HepG2 (cell line): ENCODE data around the gene UNKL. TPM values are rescaled to one million over a fixed set of nuclear protein-coding genes. Genes with fewer than 3 reads are reported as not detected.
A peak's percentile ranks its signal among the peaks of the same experiment; 100 is the strongest.

ENCODE experiments used
- GATAD1 ChIP-seq: IDR thresholded peaks from 2 replicates; pipeline ENCODE4 v1.6.1; 2016; ENCODE audit warnings: missing genetic modification reagents, missing compliant biosample characterization
- HNRNPLL ChIP-seq: fragments of 200-400 bp; formaldehyde crosslinking; IDR thresholded peaks from 2 replicates; pipeline ENCODE4 v1.6.1; 2017; ENCODE audit warnings: mild to moderate bottlenecking, low read depth, low read length; ENCODE audit not compliant: poor library complexity, severe bottlenecking
- NONO ChIP-seq, 2 experiments: fragments of 450-650 bp in 1 of 2; sonication (generic) in 1 of 2; formaldehyde crosslinking in 1 of 2; IDR thresholded peaks in 1 of 2; conservative IDR thresholded peaks in 1 of 2; 2 replicates each; pipeline versions ENCODE4 v1.6.1 to v1.8.0; 2017 to 2022; ENCODE audit warnings: mild to moderate bottlenecking in 1 of 2, missing genetic modification reagents in 1 of 2, moderate library complexity in 1 of 2
- ZBTB3 ChIP-seq: sonication (generic); formaldehyde crosslinking; IDR thresholded peaks from 2 replicates; pipeline ENCODE4 v1.4.0; 2020; ENCODE audit warnings: low read depth, mild to moderate bottlenecking, moderate library complexity, missing genetic modification reagents, borderline replicate concordance
- ZNF333 ChIP-seq: sonication (generic); formaldehyde crosslinking; IDR thresholded peaks from 2 replicates; pipeline ENCODE4 v1.4.0; 2020; ENCODE audit warnings: mild to moderate bottlenecking, missing genetic modification reagents, borderline replicate concordance
- ZNF367 ChIP-seq: sonication (generic); formaldehyde crosslinking; IDR thresholded peaks from 2 replicates; pipeline ENCODE4 v1.4.0; 2020; ENCODE audit warnings: missing genetic modification reagents, borderline replicate concordance
- ZNF431 ChIP-seq: sonication (generic); formaldehyde crosslinking; IDR thresholded peaks from 2 replicates; pipeline ENCODE4 v1.9.0; 2022; ENCODE audit warnings: missing genetic modification reagents, low read depth, mild to moderate bottlenecking, borderline replicate concordance
- ZNF737 ChIP-seq: sonication (generic); formaldehyde crosslinking; IDR thresholded peaks from 2 replicates; pipeline ENCODE4 v1.5.0; 2020; ENCODE audit warnings: missing genetic modification reagents, mild to moderate bottlenecking, borderline replicate concordance
- ZSCAN25 ChIP-seq: sonication (generic); formaldehyde crosslinking; IDR thresholded peaks from 2 replicates; pipeline ENCODE4 v1.8.0; 2022; ENCODE audit warnings: mild to moderate bottlenecking, missing genetic modification reagents
- polyA plus RNA-seq, 8 experiments: library from polyadenylated mRNA; depleted of rRNA in 3 of 8; stranded (reverse) in 7 of 8; unstranded in 1 of 8; fragments of >200 nt; fragmentation: Illumina TruSeq in 4 of 8; extraction: Trizol in 4 of 8; gene quantifications; 2 replicates each; pipeline versions ENCODE4 v1.2.1 to v1.2.3, GENCODE V29; 2011 to 2016; ENCODE audit warnings: low read depth in 4 of 8, missing spikeins in 1 of 8, mixed read lengths in 1 of 8; ENCODE audit not compliant: insufficient read depth in 1 of 8
- total RNA-seq, 5 experiments: library from RNA; depleted of rRNA; stranded (reverse); fragments of >200 nt; fragmentation: Illumina TruSeq; extraction: Trizol; gene quantifications; 2 replicates each; pipeline ENCODE4 v1.2.3, GENCODE V29; 2016; ENCODE audit warnings: low read depth in 1 of 5
- TF ChIP-seq, protein P1 (sequence below): sonication (generic); formaldehyde crosslinking; IDR thresholded peaks from 2 replicates; pipeline ENCODE4 v1.9.0; 2021; ENCODE audit warnings: missing genetic modification reagents, mild to moderate bottlenecking, borderline replicate concordance
- TF ChIP-seq, protein P2 (sequence below): fragments of 450-650 bp; IDR thresholded peaks from 2 replicates; pipeline ENCODE4 v1.6.1; 2017
- TF ChIP-seq, protein P3 (sequence below): sonication (generic); formaldehyde crosslinking; IDR thresholded peaks from 2 replicates; pipeline ENCODE4 v1.8.0; 2022; ENCODE audit warnings: missing genetic modification reagents, low read depth, mild to moderate bottlenecking, borderline replicate concordance
- TF ChIP-seq, protein P4 (sequence below): sonication (generic); formaldehyde crosslinking; IDR thresholded peaks from 2 replicates; pipeline ENCODE4 v1.5.1; 2020; ENCODE audit warnings: missing genetic modification reagents, mild to moderate bottlenecking, borderline replicate concordance

UNKL gene
- total and polyA plus RNA-seq, 2 of the 13 experiments (the other 11 are each of a cell fraction or from before 2014, with no cell fraction given): 10.4 to 17.6 TPM

DNA sequence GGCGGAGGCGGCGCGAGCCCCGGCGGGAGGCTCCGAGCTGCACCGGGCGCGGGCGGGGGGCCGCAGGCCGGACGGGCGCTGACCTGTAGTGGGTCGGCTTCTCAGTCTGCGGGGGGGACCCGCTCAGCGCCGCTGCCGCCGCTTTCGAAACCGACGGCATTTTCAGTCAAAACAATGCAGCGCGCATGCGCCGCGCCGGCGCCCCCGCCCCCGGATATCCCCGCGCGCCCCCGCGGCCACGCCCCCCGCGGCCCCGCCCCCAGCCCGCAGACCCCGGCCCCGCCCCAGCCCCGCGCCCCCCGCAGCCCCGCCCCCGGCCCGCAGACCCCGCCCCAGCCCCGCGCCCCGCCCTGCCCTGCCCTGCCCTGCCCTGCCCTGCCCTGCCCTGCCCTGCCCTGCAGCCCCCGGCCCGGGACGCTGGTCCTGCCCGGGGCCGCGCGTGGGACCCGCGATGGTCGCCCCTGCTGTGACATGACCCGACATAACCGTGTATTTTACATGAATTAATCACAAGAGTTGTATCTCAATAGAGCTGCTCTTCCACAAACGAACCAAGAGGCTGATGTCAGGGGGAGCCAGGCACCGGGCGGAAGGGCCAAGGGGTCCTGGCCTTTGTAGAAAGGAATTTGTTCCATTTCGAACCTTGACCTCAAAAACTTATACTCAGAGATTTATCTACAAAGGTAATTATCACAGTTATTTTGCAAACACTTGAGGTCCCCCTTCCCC lies at the start of gene UNKL (continued):
- TF ChIP-seq, protein P1, sequence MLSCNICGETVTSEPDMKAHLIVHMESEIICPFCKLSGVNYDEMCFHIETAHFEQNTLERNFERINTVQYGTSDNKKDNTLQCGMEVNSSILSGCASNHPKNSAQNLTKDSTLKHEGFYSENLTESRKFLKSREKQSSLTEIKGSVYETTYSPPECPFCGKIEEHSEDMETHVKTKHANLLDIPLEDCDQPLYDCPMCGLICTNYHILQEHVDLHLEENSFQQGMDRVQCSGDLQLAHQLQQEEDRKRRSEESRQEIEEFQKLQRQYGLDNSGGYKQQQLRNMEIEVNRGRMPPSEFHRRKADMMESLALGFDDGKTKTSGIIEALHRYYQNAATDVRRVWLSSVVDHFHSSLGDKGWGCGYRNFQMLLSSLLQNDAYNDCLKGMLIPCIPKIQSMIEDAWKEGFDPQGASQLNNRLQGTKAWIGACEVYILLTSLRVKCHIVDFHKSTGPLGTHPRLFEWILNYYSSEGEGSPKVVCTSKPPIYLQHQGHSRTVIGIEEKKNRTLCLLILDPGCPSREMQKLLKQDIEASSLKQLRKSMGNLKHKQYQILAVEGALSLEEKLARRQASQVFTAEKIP (CRISPR knock-in tag): no peak
- TF ChIP-seq ZNF431 (no peak), ZBTB3 (CRISPR knock-in tag) (no peak), ZNF333 (CRISPR knock-in tag) (no peak), GATAD1 (CRISPR knock-in tag) (no peak), HNRNPLL (no peak), ZNF737 (no peak), NONO (IDR thresholded peaks at IDR 0.05) (no peak), NONO (CRISPR knock-in tag; conservative IDR thresholded peaks at IDR 0.05) (no peak), ZSCAN25 (CRISPR knock-in tag) (peak; percentile 87), ZNF367 (CRISPR knock-in tag) (no peak)
- TF ChIP-seq, protein P2, sequence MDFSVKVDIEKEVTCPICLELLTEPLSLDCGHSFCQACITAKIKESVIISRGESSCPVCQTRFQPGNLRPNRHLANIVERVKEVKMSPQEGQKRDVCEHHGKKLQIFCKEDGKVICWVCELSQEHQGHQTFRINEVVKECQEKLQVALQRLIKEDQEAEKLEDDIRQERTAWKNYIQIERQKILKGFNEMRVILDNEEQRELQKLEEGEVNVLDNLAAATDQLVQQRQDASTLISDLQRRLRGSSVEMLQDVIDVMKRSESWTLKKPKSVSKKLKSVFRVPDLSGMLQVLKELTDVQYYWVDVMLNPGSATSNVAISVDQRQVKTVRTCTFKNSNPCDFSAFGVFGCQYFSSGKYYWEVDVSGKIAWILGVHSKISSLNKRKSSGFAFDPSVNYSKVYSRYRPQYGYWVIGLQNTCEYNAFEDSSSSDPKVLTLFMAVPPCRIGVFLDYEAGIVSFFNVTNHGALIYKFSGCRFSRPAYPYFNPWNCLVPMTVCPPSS: no peak
- TF ChIP-seq, protein P3, sequence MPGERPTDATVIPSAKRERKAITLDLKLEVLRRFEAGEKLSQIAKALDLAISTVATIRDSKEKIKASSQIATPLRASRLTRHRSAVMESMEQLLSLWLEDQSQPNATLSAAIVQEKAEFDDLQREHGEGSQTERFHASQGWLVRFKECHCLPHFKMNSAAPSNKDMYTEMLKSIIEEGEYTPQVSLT (CRISPR knock-in tag): no peak
- TF ChIP-seq, protein P4, sequence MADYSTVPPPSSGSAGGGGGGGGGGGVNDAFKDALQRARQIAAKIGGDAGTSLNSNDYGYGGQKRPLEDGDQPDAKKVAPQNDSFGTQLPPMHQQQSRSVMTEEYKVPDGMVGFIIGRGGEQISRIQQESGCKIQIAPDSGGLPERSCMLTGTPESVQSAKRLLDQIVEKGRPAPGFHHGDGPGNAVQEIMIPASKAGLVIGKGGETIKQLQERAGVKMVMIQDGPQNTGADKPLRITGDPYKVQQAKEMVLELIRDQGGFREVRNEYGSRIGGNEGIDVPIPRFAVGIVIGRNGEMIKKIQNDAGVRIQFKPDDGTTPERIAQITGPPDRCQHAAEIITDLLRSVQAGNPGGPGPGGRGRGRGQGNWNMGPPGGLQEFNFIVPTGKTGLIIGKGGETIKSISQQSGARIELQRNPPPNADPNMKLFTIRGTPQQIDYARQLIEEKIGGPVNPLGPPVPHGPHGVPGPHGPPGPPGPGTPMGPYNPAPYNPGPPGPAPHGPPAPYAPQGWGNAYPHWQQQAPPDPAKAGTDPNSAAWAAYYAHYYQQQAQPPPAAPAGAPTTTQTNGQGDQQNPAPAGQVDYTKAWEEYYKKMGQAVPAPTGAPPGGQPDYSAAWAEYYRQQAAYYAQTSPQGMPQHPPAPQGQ (CRISPR knock-in tag): no peak
